ENCODE measurements around the gene USP15. TPM values are rescaled to one million over a fixed set of nuclear protein-coding genes. Genes with fewer than 3 reads are reported as not detected.

USP15 gene
- total and polyA plus RNA-seq, 8 donors: 42.2 to 107 (median 48.4) TPM

GRCh38 chr12:62345667-62346066 lies 85.5 kb downstream of the USP15 start:
- H3K36me3 ChIP-seq: peaks cover 0 to 41% of the 10 kb centered on the region in 2 donors
- no peaks in the 10 kb centered on the region for H3K27me3 ChIP-seq
- no peaks in the 10 kb centered on the region for H3K9me3 ChIP-seq
- DNase-seq (no peak), ATAC-seq (no peak)
- TF ChIP-seq CTCF (IDR thresholded peaks at IDR 0.05): no peak
- no peak overlapping the region for H3K4me3 ChIP-seq
- peaks cover 0 to 5% of the 10 kb centered on the region in 2 donors for H3K4me1 ChIP-seq
- H3K27ac ChIP-seq: no peak overlapping the region
- intact Hi-C loops (cut with DNase I): no loop called here

GRCh38 chr12:62346817-62347216 lies 86.6 kb downstream of the USP15 start:
- intact Hi-C loops (cut with DNase I): no loop called here
- no peak for TF ChIP-seq CTCF (IDR thresholded peaks at IDR 0.05)

GRCh38 chr12:62347922-62348650 lies 87.9 kb downstream of the USP15 start:
- peaks cover 0 to 34% of the 10 kb centered on the region in 2 donors for H3K36me3 ChIP-seq
- no peak overlapping the region for H3K27ac ChIP-seq
- H3K4me3 ChIP-seq: no peak overlapping the region
- H3K9me3 ChIP-seq: no peaks in the 10 kb centered on the region
- peaks cover 0 to 5% of the 10 kb centered on the region in 2 donors for H3K4me1 ChIP-seq
- H3K27me3 ChIP-seq: no peaks in the 10 kb centered on the region
- intact Hi-C loops (cut with DNase I): no loop called here
- ATAC-seq (no peak), DNase-seq (no peak)
- TF ChIP-seq CTCF (IDR thresholded peaks at IDR 0.05): no peak

More at GRCh38 chr12:62346817-62347216, 86.6 kb downstream of the USP15 start:
- ATAC-seq (no peak), DNase-seq (no peak)
- H3K4me1 ChIP-seq: peaks cover 0 to 5% of the 10 kb centered on the region in 2 donors
- H3K27ac ChIP-seq: no peak overlapping the region
- H3K9me3 ChIP-seq: no peaks in the 10 kb centered on the region
- H3K36me3 ChIP-seq: peaks cover 0 to 42% of the 10 kb centered on the region in 2 donors
- no peaks in the 10 kb centered on the region for H3K27me3 ChIP-seq
- no peak overlapping the region for H3K4me3 ChIP-seq

GRCh38 chr12:62350554-62350953 lies 90.3 kb downstream of the USP15 start:
- Histone ChIP-seq H3K27me3 (no peaks in the 10 kb centered on the region), H3K36me3 (peaks cover 0 to 17% of the 10 kb centered on the region in 2 donors), H3K27ac (no peak overlapping the region), H3K4me3 (no peak overlapping the region), H3K9me3 (no peaks in the 10 kb centered on the region), H3K4me1 (no peaks in the 10 kb centered on the region)
- ATAC-seq (no peak), DNase-seq (no peak)
- intact Hi-C loops (cut with DNase I): no loop called here
- no peak for TF ChIP-seq CTCF (IDR thresholded peaks at IDR 0.05)

- Histone ChIP-seq H3K36me3 (peaks cover 0 to 20% of the 10 kb centered on the region in 2 donors), H3K4me3 (no peak overlapping the region), H3K4me1 (no peaks in the 10 kb centered on the region), H3K27me3 (no peaks in the 10 kb centered on the region), H3K27ac (no peak overlapping the region), H3K9me3 (no peaks in the 10 kb centered on the region)
- no peak for TF ChIP-seq CTCF (IDR thresholded peaks at IDR 0.05)
- intact Hi-C loops (cut with DNase I): no loop called here
- no peak for ATAC-seq
- DNase-seq: no peak
Observed at GRCh38 chr12:62351326-62351725, 91.1 kb downstream of the USP15 start.
